SK-N-SH treated with all-trans-retinoic acid at 6 μM for 48 hours (cell line): ENCODE measurements around the gene METTL1.

Source experiments
- ARNTL ChIP-seq: fragments of 450-650 bp; formaldehyde crosslinking; IDR thresholded peaks from 2 replicates; pipeline ENCODE4 v1.5.0; 2020; ENCODE audit warnings: low read depth, mild to moderate bottlenecking, moderate library complexity, borderline replicate concordance
- BACH2 ChIP-seq: fragments of 250-450 bp; sonication (Bioruptor Pico); IDR thresholded peaks from 2 replicates; pipeline ENCODE4 v1.9.0; 2021; ENCODE audit warnings: mild to moderate bottlenecking, borderline replicate concordance
- CSDC2 ChIP-seq: fragments of 250-450 bp; sonication (Bioruptor Pico); IDR thresholded peaks from 2 replicates; pipeline ENCODE4 v1.5.0; 2020; ENCODE audit warnings: mild to moderate bottlenecking, moderate library complexity
- GLIS3 ChIP-seq: fragments of 250-450 bp; sonication (Bioruptor Pico); IDR thresholded peaks from 2 replicates; pipeline ENCODE4 v1.5.0; 2020; ENCODE audit warnings: mild to moderate bottlenecking, moderate library complexity
- PATZ1 ChIP-seq: fragments of 250-450 bp; sonication (Bioruptor Pico); IDR thresholded peaks from 2 replicates; pipeline ENCODE4 v1.8.0; 2020; ENCODE audit warnings: mild to moderate bottlenecking, moderate library complexity, borderline replicate concordance
- PPARA ChIP-seq: fragments of 250-450 bp; sonication (Bioruptor Pico); IDR thresholded peaks from 2 replicates; pipeline ENCODE4 v1.5.0; 2020; ENCODE audit warnings: mild to moderate bottlenecking, borderline replicate concordance
- RARB ChIP-seq: fragments of 250-450 bp; sonication (Bioruptor Pico); IDR thresholded peaks from 2 replicates; pipeline ENCODE4 v1.8.0; 2021; ENCODE audit warnings: mild to moderate bottlenecking, moderate library complexity
- TCF4 ChIP-seq: fragments of 250-450 bp; sonication (Bioruptor Pico); IDR thresholded peaks from 2 replicates; pipeline ENCODE4 v1.8.0; 2021; ENCODE audit warnings: mild to moderate bottlenecking, moderate library complexity, borderline replicate concordance
- TOX ChIP-seq: fragments of 250-450 bp; sonication (Bioruptor Pico); IDR thresholded peaks from 2 replicates; pipeline ENCODE4 v1.8.0; 2021; ENCODE audit warnings: mild to moderate bottlenecking, moderate library complexity, borderline replicate concordance
- ZFP3 ChIP-seq: fragments of 250-450 bp; sonication (Bioruptor Pico); IDR thresholded peaks from 2 replicates; pipeline ENCODE4 v1.5.0; 2020; ENCODE audit warnings: mild to moderate bottlenecking, moderate library complexity
- ZFP30 ChIP-seq: fragments of 450-650 bp; formaldehyde crosslinking; IDR thresholded peaks from 2 replicates; pipeline ENCODE4 v1.5.0; 2022; ENCODE audit warnings: mild to moderate bottlenecking, moderate library complexity
- ZNF565 ChIP-seq: fragments of 450-650 bp; formaldehyde crosslinking; conservative IDR thresholded peaks from 2 replicates; pipeline ENCODE4 v1.5.0; 2020; ENCODE audit warnings: low read depth, mild to moderate bottlenecking, moderate library complexity
- ZNF8 ChIP-seq: fragments of 450-650 bp; formaldehyde crosslinking; IDR thresholded peaks from 2 replicates; pipeline ENCODE4 v1.5.0; 2020; ENCODE audit warnings: mild to moderate bottlenecking, moderate library complexity

GRCh38 chr12:57762463-57762862 lies 9.4 kb downstream of the METTL1 start:
- TF ChIP-seq ZFP30 (CRISPR knock-in tag) = no peak
- TF ChIP-seq ZFP3 = no peak
- no peak for TF ChIP-seq PATZ1
- no peak for TF ChIP-seq TOX (CRISPR knock-in tag)
- TF ChIP-seq ARNTL (CRISPR knock-in tag) = no peak
- TF ChIP-seq BACH2 = no peak
- TF ChIP-seq ZNF565 (CRISPR knock-in tag) = no peak
- TF ChIP-seq GLIS3 (CRISPR knock-in tag) = no peak
- no peak for TF ChIP-seq CSDC2 (CRISPR knock-in tag)
- TF ChIP-seq RARB (CRISPR knock-in tag) = no peak
- TF ChIP-seq TCF4 (CRISPR knock-in tag) = no peak
- no peak for TF ChIP-seq PPARA
- no peak for TF ChIP-seq ZNF8
